H1 (cell line): ENCODE results near the gene STRA8. TPM values are rescaled to one million over a fixed set of nuclear protein-coding genes. Genes with fewer than 3 reads are reported as not detected.

ENCODE experiments used
- CTCF ChIA-PET: fragments of 300-600 bp; sonication (Branson Sonifier 250); formaldehyde crosslinking; loops from one replicate; lab custom pipeline; 2021; ENCODE audit not compliant: partially characterized antibody; lab: Charles Lee
- POLR2A ChIA-PET: fragments of 300-600 bp; sonication (Branson Sonifier 250); formaldehyde crosslinking; loops from one replicate; lab custom pipeline; 2021; ENCODE audit warnings: inconsistent platforms; ENCODE audit not compliant: partially characterized antibody; lab: Charles Lee
- DNase-seq, 2 experiments: peaks; one replicate each; pipeline versions ENCODE4 v3.0.0 to v3.0.0-alpha.2; 2010 to 2022; ENCODE audit warnings: low spot score in 2 of 2, low read depth in 1 of 2, mixed read lengths in 1 of 2
- FAIRE-seq: peaks from 2 replicates; lab custom pipeline; 2011; peaks lifted over from hg19 to GRCh38; lab: Jason Lieb, UNC
- H2AFZ ChIP-seq: 2 replicates; pipeline ENCODE4 v1.8.1; 2012; ENCODE audit warnings: low read length, inconsistent platforms
- H2AK5ac ChIP-seq: 2 replicates; pipeline ENCODE4 v1.6.1; 2013; ENCODE audit warnings: low read depth, low read length
- H2BK120ac ChIP-seq: replicated peaks from 2 replicates; pipeline ENCODE3; 2013; ENCODE audit warnings: low read depth, low read length, inconsistent platforms
- H2BK12ac ChIP-seq: 2 replicates; pipeline ENCODE4 v1.6.1; 2013; ENCODE audit warnings: low read depth, low read length
- H2BK15ac ChIP-seq: 2 replicates; pipeline ENCODE4 v1.6.1; 2013; ENCODE audit warnings: low read length
- H2BK20ac ChIP-seq: 2 replicates; pipeline ENCODE4 v1.6.1; 2013; ENCODE audit warnings: low read length
- H2BK5ac ChIP-seq: 2 replicates; pipeline ENCODE4 v1.6.1; 2013; ENCODE audit warnings: low read depth, low read length
- H3K14ac ChIP-seq: 2 replicates; pipeline ENCODE4 v1.6.1; 2013; ENCODE audit warnings: inconsistent platforms; ENCODE audit not compliant: insufficient read length
- H3K18ac ChIP-seq: 2 replicates; pipeline ENCODE4 v1.6.1; 2013; ENCODE audit warnings: low read length; ENCODE audit errors: extremely low read depth
- H3K23ac ChIP-seq: 2 replicates; pipeline ENCODE4 v1.6.1; 2013; ENCODE audit warnings: inconsistent platforms; ENCODE audit not compliant: insufficient read length
- H3K23me2 ChIP-seq: 2 replicates; pipeline ENCODE4 v1.6.1; 2013; ENCODE audit warnings: low read depth, low read length
- H3K27ac ChIP-seq: 2 replicates; pipeline ENCODE4 v1.6.1; 2011; ENCODE audit warnings: low read depth, low read length, inconsistent platforms
- H3K27me3 ChIP-seq, 4 experiments: replicated peaks in 1 of 4; 1 replicate in 1 of 4; 2 replicates in 3 of 4; pipeline versions ENCODE4 v1.6.1 to v1.8.1; 2011 to 2013; ENCODE audit warnings: low read length in 3 of 4, mild to moderate bottlenecking in 3 of 4, inconsistent platforms in 2 of 4, mixed read lengths in 2 of 4, moderate library complexity in 1 of 4; ENCODE audit not compliant: control insufficient read depth in 3 of 4, insufficient read depth in 3 of 4; ENCODE audit errors: extremely low read depth in 1 of 4
- H3K36me3 ChIP-seq, 4 experiments: 2 replicates each; pipeline versions ENCODE4 v1.6.1 to v1.8.1; 2011 to 2013; ENCODE audit warnings: mild to moderate bottlenecking in 4 of 4, low read length in 3 of 4, moderate library complexity in 2 of 4, control low read depth in 1 of 4, inconsistent platforms in 1 of 4; ENCODE audit not compliant: insufficient read depth in 4 of 4, control insufficient read depth in 2 of 4
- H3K4ac ChIP-seq: replicated peaks from 2 replicates; pipeline ENCODE3; 2013; ENCODE audit warnings: low read length, low read depth, mixed read lengths, inconsistent platforms; ENCODE audit not compliant: insufficient read length
- H3K4me1 ChIP-seq, 4 experiments: replicated peaks in 1 of 4; 1 replicate in 1 of 4; 2 replicates in 3 of 4; pipeline versions ENCODE4 v1.6.1 to v1.8.1; 2011 to 2013; ENCODE audit warnings: low read length in 3 of 4, inconsistent platforms in 2 of 4, mixed read lengths in 1 of 4; ENCODE audit not compliant: insufficient read depth in 4 of 4, control insufficient read depth in 3 of 4
- H3K4me2 ChIP-seq, 2 experiments: 2 replicates each; pipeline versions ENCODE4 v1.6.1 to v1.8.1; 2011 to 2013; ENCODE audit warnings: low read depth in 2 of 2, low read length in 2 of 2, control low read depth in 1 of 2, inconsistent platforms in 1 of 2, mild to moderate bottlenecking in 1 of 2; ENCODE audit not compliant: insufficient read depth in 1 of 2
- H3K4me3 ChIP-seq, 4 experiments: fragments of 200-600, 300-600 bp in 1 of 4; sonication (generic), shearing (Covaris generic), sonication (Bioruptor Twin) in 1 of 4; 2 replicates each; pipeline versions ENCODE4 v1.5.1 to v1.8.1; 2011 to 2016; ENCODE audit warnings: low read length in 4 of 4, low read depth in 3 of 4, control low read depth in 2 of 4, inconsistent platforms in 2 of 4, mild to moderate bottlenecking in 2 of 4, mixed read lengths in 1 of 4, moderate library complexity in 1 of 4; ENCODE audit not compliant: insufficient read depth in 2 of 4; ENCODE audit errors: extremely low read depth in 1 of 4
- H3K56ac ChIP-seq: replicated peaks from 2 replicates; pipeline ENCODE3; 2013; ENCODE audit warnings: low read depth, mild to moderate bottlenecking, mixed read lengths, low read length, inconsistent platforms; ENCODE audit not compliant: insufficient read length
- H3K79me1 ChIP-seq: 2 replicates; pipeline ENCODE4 v1.6.1; 2013; ENCODE audit warnings: low read depth, low read length, control low read depth
- H3K79me2 ChIP-seq, 2 experiments: 2 replicates each; pipeline versions ENCODE4 v1.6.1 to v1.8.1; 2012 to 2013; ENCODE audit warnings: low read length in 2 of 2, mild to moderate bottlenecking in 2 of 2, inconsistent platforms in 1 of 2; ENCODE audit not compliant: insufficient read depth in 2 of 2, control insufficient read depth in 1 of 2
- H3K9ac ChIP-seq, 4 experiments: replicated peaks in 1 of 4; 1 replicate in 1 of 4; 2 replicates in 3 of 4; pipeline versions ENCODE4 v1.6.1 to v1.8.1; 2011 to 2013; ENCODE audit warnings: low read depth in 3 of 4, low read length in 3 of 4, control low read depth in 2 of 4, mild to moderate bottlenecking in 2 of 4, moderate library complexity in 2 of 4, inconsistent platforms in 1 of 4; ENCODE audit errors: extremely low read depth in 1 of 4
- H3K9me3 ChIP-seq, 2 experiments: 2 replicates each; pipeline versions ENCODE4 v1.6.1 to v1.8.1; 2012 to 2013; ENCODE audit warnings: mild to moderate bottlenecking in 2 of 2, moderate library complexity in 2 of 2, control low read depth in 1 of 2, inconsistent platforms in 1 of 2, low read depth in 1 of 2, low read length in 1 of 2, mixed read lengths in 1 of 2; ENCODE audit not compliant: insufficient read depth in 2 of 2
- H4K20me1 ChIP-seq, 2 experiments: replicated peaks in 1 of 2; 2 replicates each; pipeline versions ENCODE3 to v1.8.1; 2011 to 2013; ENCODE audit warnings: inconsistent platforms in 2 of 2, low read length in 2 of 2, mild to moderate bottlenecking in 1 of 2; ENCODE audit not compliant: insufficient read depth in 2 of 2, control insufficient read depth in 1 of 2
- H4K5ac ChIP-seq: 2 replicates; pipeline ENCODE4 v1.6.1; 2013; ENCODE audit warnings: low read length, low read depth, mixed read lengths, inconsistent platforms; ENCODE audit not compliant: insufficient read length
- H4K8ac ChIP-seq: 2 replicates; pipeline ENCODE4 v1.8.0; 2013; ENCODE audit warnings: mild to moderate bottlenecking, moderate library complexity, low read length, inconsistent platforms; ENCODE audit not compliant: insufficient read depth; ENCODE audit errors: extremely low read depth
- H4K91ac ChIP-seq: replicated peaks from 2 replicates; pipeline ENCODE3; 2013; ENCODE audit warnings: low read length, mixed read lengths, inconsistent platforms; ENCODE audit not compliant: insufficient read length
- ATF2 ChIP-seq: IDR thresholded peaks from 2 replicates; pipeline ENCODE4 v1.6.1; 2012; ENCODE audit warnings: low read length, inconsistent platforms
- ATF3 ChIP-seq: IDR thresholded peaks from 2 replicates; pipeline ENCODE4 v1.6.1; 2011; ENCODE audit warnings: low read depth, mild to moderate bottlenecking, low read length; ENCODE audit not compliant: insufficient read depth
- CBX8 ChIP-seq: fragments of 300-800, 300-1000 bp; sonication (generic); IDR thresholded peaks from 2 replicates; pipeline ENCODE4 v1.7.1; 2016; ENCODE audit warnings: low read depth, low read length, borderline replicate concordance
- EGR1 ChIP-seq: IDR thresholded peaks from 2 replicates; pipeline ENCODE4 v1.6.1; 2011; ENCODE audit warnings: low read depth, low read length, borderline replicate concordance
- JUND ChIP-seq: IDR thresholded peaks from 2 replicates; pipeline ENCODE4 v1.6.1; 2011; ENCODE audit warnings: mild to moderate bottlenecking, improper control_type of control experiment, low read length
- KDM4A ChIP-seq: IDR thresholded peaks from one replicate; pipeline ENCODE4 v1.7.1; 2012; ENCODE audit warnings: low read depth, mild to moderate bottlenecking, moderate library complexity, low read length, inconsistent platforms; ENCODE audit not compliant: severe bottlenecking
- POLR2A ChIP-seq, 2 experiments: IDR thresholded peaks; 1 replicate in 1 of 2; 2 replicates in 1 of 2; pipeline ENCODE4 v1.6.1; 2011; ENCODE audit warnings: low read depth in 2 of 2, low read length in 2 of 2, mild to moderate bottlenecking in 2 of 2; ENCODE audit errors: control extremely low read depth in 1 of 2
- POLR2AphosphoS5 ChIP-seq: IDR thresholded peaks from 2 replicates; pipeline ENCODE4 v1.6.1; 2011; ENCODE audit warnings: low read depth, low read length
- SIN3A ChIP-seq, 2 experiments: IDR thresholded peaks in 1 of 2; conservative IDR thresholded peaks in 1 of 2; 2 replicates each; pipeline ENCODE4 v1.6.1; 2011 to 2012; ENCODE audit warnings: low read length in 2 of 2, improper control_type of control experiment in 1 of 2, low read depth in 1 of 2, mild to moderate bottlenecking in 1 of 2
- SP2 ChIP-seq: IDR thresholded peaks from 2 replicates; pipeline ENCODE4 v1.6.1; 2012; ENCODE audit warnings: mild to moderate bottlenecking, low read length, inconsistent platforms
- SUZ12 ChIP-seq: fragments of 200-600 bp; sonication (generic); IDR thresholded peaks from 2 replicates; pipeline ENCODE4 v1.6.1; 2012; ENCODE audit warnings: mild to moderate bottlenecking, inconsistent platforms, low read length, moderate library complexity, mixed read lengths
- TAF1 ChIP-seq: IDR thresholded peaks from 2 replicates; pipeline ENCODE4 v1.6.1; 2011; ENCODE audit warnings: mild to moderate bottlenecking, low read depth, low read length
- WGBS, 2 experiments: shearing (Covaris generic) in 1 of 2; methylation state at CpG; one replicate each; pipeline versions ENCODE4 v1.1.6 to v1.1.7; 2013 to 2015; ENCODE audit warnings: low lambda C conversion rate in 2 of 2, mixed read lengths in 2 of 2, inconsistent platforms in 1 of 2, low coverage in 1 of 2, missing lambda C conversion rate in 1 of 2; ENCODE audit not compliant: insufficient replicate concordance in 2 of 2, insufficient coverage in 1 of 2, insufficient read length in 1 of 2; ENCODE audit errors: extremely low coverage in 1 of 2, missing lambda C conversion rate in 1 of 2; 5-methylcytosine and 5-hydroxymethylcytosine counted together
- polyA plus RNA-seq, 7 experiments: library from polyadenylated mRNA; depleted of rRNA in 3 of 7; stranded (reverse) in 5 of 7; unstranded in 2 of 7; fragments of >200 nt in 5 of 7; fragments of 200-250 nt in 2 of 7; gene quantifications; 1 replicate in 5 of 7; 2 replicates in 1 of 7; 4 replicates in 1 of 7; pipeline versions ENCODE4 v1.2.1 to v1.2.3, GENCODE V29; 2011 to 2013; ENCODE audit warnings: missing spikeins in 2 of 7, mixed read lengths in 2 of 7
- total RNA-seq: library from RNA; stranded (reverse); fragmentation: NEBNext Ultra II Directional; extraction: Animal tissue kit (Norgen Biotek cat#: 25700); gene quantifications from 2 replicates; pipeline ENCODE4 v1.2.1, GENCODE V29; 2021

The STRA8 gene
- total and polyA plus RNA-seq, 2 of the 8 experiments (the other 6 are each of a cell fraction or from before 2014, with no cell fraction given): not detected

GRCh38 chr7:135286876-135287275, 53.2 kb downstream of the STRA8 start:
- Histone ChIP-seq H3K23ac (no peak overlapping the region), H2BK120ac (no peak overlapping the region), H3K79me2 (no peaks in the 10 kb centered on the region), H2AFZ (no peak overlapping the region), H4K8ac (no peak overlapping the region), H3K4me3 (no peak overlapping the region), H3K56ac (no peak overlapping the region), H4K5ac (no peak overlapping the region), H3K4me2 (no peak overlapping the region), H3K4ac (no peak overlapping the region), H2BK5ac (no peak overlapping the region), H3K4me1 (no peaks in the 10 kb centered on the region), H2AK5ac (no peak overlapping the region), H3K79me1 (no peaks in the 10 kb centered on the region), H3K9ac (no peak overlapping the region), H3K18ac (no peak overlapping the region), H3K27ac (no peak overlapping the region), H4K91ac (no peak overlapping the region), H2BK12ac (no peak overlapping the region), H2BK15ac (no peak overlapping the region), H4K20me1 (no peaks in the 10 kb centered on the region), H3K27me3 (no peaks in the 10 kb centered on the region), H3K9me3 (no peaks in the 10 kb centered on the region), H2BK20ac (no peak overlapping the region), H3K23me2 (no peaks in the 10 kb centered on the region), H3K14ac (no peak overlapping the region), H3K36me3 (no peaks in the 10 kb centered on the region)
- FAIRE-seq (no peak), DNase-seq (no peak)
- ChIA-PET CTCF (interaction anchor here (1.0 to 4.7 kb wide), 6 partner anchors 13 to 358 kb away, joined by 3 to 34 read pairs (median 4); no protein-coding TSS in a partner anchor), POLR2A (no interaction called here)
- TF ChIP-seq CBX8 (no peak), KDM4A (no peak), TAF1 (no peak), POLR2AphosphoS5 (no peak), SUZ12 (no peak), SP2 (no peak), POLR2A (IDR thresholded peaks at IDR 0.05; ENCODE audit: control extremely low read depth in 1 of 2, low read depth in 2 of 2, low read length in 2 of 2) (no peak), JUND (no peak), EGR1 (no peak), ATF2 (no peak), ATF3 (no peak), SIN3A (conservative IDR thresholded peaks at IDR 0.05 in 1 of 2, IDR thresholded peaks at IDR 0.05 in 1 of 2; ENCODE audit: low read depth in 1 of 2, low read length in 2 of 2) (no peak)
- WGBS, 2 experiments: 84% methylated on average over 4 of the region's 4 CpGs; no CpG with 5 or more reads in 1 of the 2 experiments
